OCI-LY7 (cell line): ENCODE data around the gene KLHDC3. TPM values are rescaled to one million over a fixed set of nuclear protein-coding genes. Genes with fewer than 3 reads are reported as not detected.

Experiments
- BruUV-seq: library from RNA; stranded (reverse); fragments of 400-500 nt; replicated peaks from 2 replicates; lab custom pipeline; 2021; lab: Mats Ljungman, UMichigan
- CTCF ChIA-PET: fragments of 300-600 bp; sonication (Branson Sonifier 250); formaldehyde crosslinking; loops from one replicate; lab custom pipeline; 2022; ENCODE audit warnings: antibody characterized with exemption; ENCODE audit not compliant: unreplicated experiment; lab: Charles Lee
- POLR2A ChIA-PET: fragments of 300-600 bp; sonication (Branson Sonifier 250); formaldehyde crosslinking; loops from one replicate; lab custom pipeline; 2022; ENCODE audit warnings: antibody characterized with exemption; lab: Charles Lee
- DNase-seq: peaks from one replicate; pipeline ENCODE4 v3.0.0-alpha.2; 2015; ENCODE audit warnings: low spot score
- H2AFZ ChIP-seq: fragments of 200-600 bp; sonication (generic), shearing (Covaris generic); 2 replicates; pipeline ENCODE4 v1.6.1; 2014; ENCODE audit warnings: mild to moderate bottlenecking, antibody characterized with exemption, low read length, moderate library complexity
- H3K27ac ChIP-seq: fragments of 200-600 bp; sonication (generic); 2 replicates; pipeline ENCODE4 v1.5.1; 2014; ENCODE audit warnings: mixed run types, low read depth, mild to moderate bottlenecking, moderate library complexity, low read length, inconsistent platforms; ENCODE audit not compliant: poor library complexity, severe bottlenecking
- H3K36me3 ChIP-seq: fragments of 200-600 bp; sonication (generic); 2 replicates; pipeline ENCODE4 v1.6.1; 2014; ENCODE audit warnings: mild to moderate bottlenecking, antibody characterized with exemption, low read length, moderate library complexity, mixed read lengths; ENCODE audit not compliant: insufficient read depth
- H3K4me1 ChIP-seq: fragments of 200-600 bp; sonication (generic); 2 replicates; pipeline ENCODE4 v1.5.1; 2014; ENCODE audit warnings: mild to moderate bottlenecking, low read length; ENCODE audit not compliant: insufficient read depth, poor library complexity, severe bottlenecking
- H3K4me2 ChIP-seq: fragments of 200-600 bp; sonication (generic); 2 replicates; pipeline ENCODE4 v1.6.1; 2014; ENCODE audit warnings: mild to moderate bottlenecking, low read length
- H3K4me3 ChIP-seq: fragments of 200-600 bp; sonication (generic); 2 replicates; pipeline ENCODE4 v1.5.1; 2014; ENCODE audit warnings: mild to moderate bottlenecking, low read depth, low read length; ENCODE audit not compliant: poor library complexity, severe bottlenecking
- H3K79me2 ChIP-seq: fragments of 200-600 bp; sonication (generic); 2 replicates; pipeline ENCODE4 v1.6.1; 2016; ENCODE audit warnings: low read depth, mild to moderate bottlenecking, low read length, moderate library complexity, mixed read lengths; ENCODE audit not compliant: insufficient read depth
- H3K9me2 ChIP-seq: fragments of 200-600 bp; sonication (generic); 2 replicates; pipeline ENCODE4 v1.6.1; 2016; ENCODE audit warnings: mild to moderate bottlenecking, low read length, mixed read lengths; ENCODE audit not compliant: insufficient read depth
- H3K9me3 ChIP-seq: fragments of 200-600 bp; sonication (generic); 2 replicates; pipeline ENCODE4 v1.6.1; 2014; ENCODE audit warnings: mild to moderate bottlenecking, mixed run types, low read length, mixed read lengths
- H4K20me1 ChIP-seq: fragments of 200-600 bp; sonication (generic); 2 replicates; pipeline ENCODE4 v1.6.1; 2014; ENCODE audit warnings: mild to moderate bottlenecking, antibody characterized with exemption, low read length, moderate library complexity, mixed read lengths; ENCODE audit not compliant: insufficient read depth
- EZH2phosphoT487 ChIP-seq: fragments of 200-600 bp; sonication (generic); IDR thresholded peaks from 2 replicates; pipeline ENCODE4 v1.6.1; 2018; ENCODE audit warnings: low read depth, borderline replicate concordance, mild to moderate bottlenecking, mixed run types, antibody characterized with exemption, low read length, moderate library complexity, mixed read lengths
- intact Hi-C: fragments of 100-400 bp; cut with micrococcal nuclease; formaldehyde crosslinking; loops from one replicate; pipeline ENCODE4 v1.10.0; 2022; ENCODE audit not compliant: unreplicated experiment
- total RNA-seq, 2 experiments: library from RNA; depleted of rRNA in 1 of 2; stranded (reverse); fragments of >200 nt in 1 of 2; shearing (Covaris generic) in 1 of 2; gene quantifications; 2 replicates each; pipeline ENCODE4 v1.2.3, GENCODE V29; 2014 to 2022
- TF ChIP-seq, protein P1 (sequence below): fragments of 200-600 bp; sonication (generic); conservative IDR thresholded peaks from 2 replicates; pipeline ENCODE4 v1.5.1; 2014; ENCODE audit warnings: mild to moderate bottlenecking, antibody characterized with exemption, low read length, moderate library complexity, mixed read lengths

KLHDC3 gene
- total RNA-seq, 2 experiments from 2014 or later: 89.9 to 91.4 TPM

DNA sequence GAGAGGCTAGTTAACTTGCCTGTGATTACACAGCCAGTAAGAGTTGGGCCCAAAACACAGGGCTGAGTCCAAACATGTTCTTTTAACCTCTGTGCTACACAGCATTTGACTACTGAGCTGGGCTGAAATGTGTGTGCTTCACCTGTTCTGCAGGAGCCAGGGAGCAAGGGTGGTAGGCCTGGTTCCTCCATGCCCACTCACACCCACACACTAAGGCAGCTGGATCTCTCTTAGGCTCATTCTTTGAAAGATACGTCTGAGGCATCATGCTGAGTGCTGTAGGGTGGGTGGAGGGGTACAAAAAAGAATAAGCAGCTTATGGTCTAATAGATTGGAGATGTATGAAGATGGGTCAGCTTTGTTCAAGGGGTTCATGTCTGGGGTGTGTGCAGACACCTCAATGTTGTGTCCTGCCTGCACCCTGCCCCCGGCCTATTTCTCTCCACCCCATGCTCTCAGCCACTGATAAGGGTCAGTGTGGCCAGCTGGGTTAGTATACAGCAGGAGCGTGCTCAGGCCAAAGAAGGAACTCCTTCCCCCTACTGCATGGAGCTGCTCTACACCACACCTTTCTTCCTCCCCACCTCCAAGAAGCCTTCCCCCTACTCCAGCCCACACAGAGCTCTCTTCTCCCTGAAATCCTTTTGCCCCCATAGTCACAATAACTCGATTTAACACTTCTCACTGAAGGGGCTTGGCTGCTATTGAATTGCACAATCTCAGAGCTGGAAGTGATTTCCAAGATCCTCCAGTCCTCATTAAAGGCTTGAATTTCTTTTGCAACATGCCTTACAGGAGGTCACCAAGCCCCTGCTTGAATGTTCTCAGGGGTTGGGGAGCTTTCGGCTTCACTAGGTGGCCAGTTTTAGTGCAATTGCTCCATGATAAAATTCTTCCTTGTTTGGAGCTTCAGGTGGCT, 26.3 kb upstream of the KLHDC3 start:
- Histone ChIP-seq H3K4me2 (no peak overlapping the region), H3K36me3 (peaks cover 20% of the 10 kb centered on the region; the same call in 1 of the 2 replicates), H3K9me3 (no peaks in the 10 kb centered on the region), H2AFZ (no peak overlapping the region), H3K9me2 (no peaks in the 10 kb centered on the region), H4K20me1 (no peaks in the 10 kb centered on the region), H3K27ac (no peak overlapping the region), H3K4me3 (no peak overlapping the region), H3K4me1 (peaks cover 15% of the 10 kb centered on the region), H3K79me2 (peaks cover 7% of the 10 kb centered on the region; the same call in 1 of the 2 replicates)
- BruUV-seq: no TSS peak
- TF ChIP-seq, protein P1, sequence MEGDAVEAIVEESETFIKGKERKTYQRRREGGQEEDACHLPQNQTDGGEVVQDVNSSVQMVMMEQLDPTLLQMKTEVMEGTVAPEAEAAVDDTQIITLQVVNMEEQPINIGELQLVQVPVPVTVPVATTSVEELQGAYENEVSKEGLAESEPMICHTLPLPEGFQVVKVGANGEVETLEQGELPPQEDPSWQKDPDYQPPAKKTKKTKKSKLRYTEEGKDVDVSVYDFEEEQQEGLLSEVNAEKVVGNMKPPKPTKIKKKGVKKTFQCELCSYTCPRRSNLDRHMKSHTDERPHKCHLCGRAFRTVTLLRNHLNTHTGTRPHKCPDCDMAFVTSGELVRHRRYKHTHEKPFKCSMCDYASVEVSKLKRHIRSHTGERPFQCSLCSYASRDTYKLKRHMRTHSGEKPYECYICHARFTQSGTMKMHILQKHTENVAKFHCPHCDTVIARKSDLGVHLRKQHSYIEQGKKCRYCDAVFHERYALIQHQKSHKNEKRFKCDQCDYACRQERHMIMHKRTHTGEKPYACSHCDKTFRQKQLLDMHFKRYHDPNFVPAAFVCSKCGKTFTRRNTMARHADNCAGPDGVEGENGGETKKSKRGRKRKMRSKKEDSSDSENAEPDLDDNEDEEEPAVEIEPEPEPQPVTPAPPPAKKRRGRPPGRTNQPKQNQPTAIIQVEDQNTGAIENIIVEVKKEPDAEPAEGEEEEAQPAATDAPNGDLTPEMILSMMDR: no peak
- TF ChIP-seq EZH2phosphoT487: no peak
- intact Hi-C loops: no loop called here
- ChIA-PET POLR2A (interaction anchor here (1.6 kb wide), 1 partner anchor 25 kb away, joined by 3 read pairs; no protein-coding TSS in a partner anchor), CTCF (interaction anchor here (0.6 to 0.9 kb wide), 2 partner anchors 184 to 583 kb away, joined by 3 read pairs; no protein-coding TSS in a partner anchor)
- no peak for DNase-seq

DNA sequence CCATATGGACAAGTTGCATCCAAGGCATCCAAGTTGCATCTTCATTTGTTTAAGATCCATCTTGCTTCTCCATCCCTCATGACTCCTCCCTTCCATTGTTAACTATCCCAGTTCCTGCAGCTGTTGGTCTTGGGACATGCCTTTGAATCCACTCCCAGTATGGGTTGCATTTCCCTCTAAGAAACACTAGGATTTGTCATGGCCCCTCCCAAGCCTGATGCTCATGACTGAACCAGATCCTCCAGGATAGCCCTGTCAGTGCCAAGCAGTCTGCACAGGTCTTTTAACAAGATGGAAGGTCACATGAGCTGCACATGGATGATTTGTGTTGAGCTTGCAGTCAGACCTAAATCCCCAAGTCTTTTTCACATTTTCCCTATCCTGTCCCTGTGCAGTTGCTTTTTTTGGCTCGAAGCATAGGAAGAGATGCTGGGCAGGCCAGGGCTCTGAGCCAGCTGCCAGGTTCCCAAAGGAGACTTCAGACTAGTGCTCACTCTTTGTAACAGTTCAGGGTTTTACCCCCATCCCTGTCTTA, 25.5 kb upstream of the KLHDC3 start:
- Histone ChIP-seq H3K4me2 (no peak overlapping the region), H3K9me3 (no peaks in the 10 kb centered on the region), H3K27ac (no peak overlapping the region), H3K4me3 (no peak overlapping the region), H3K79me2 (peaks cover 7% of the 10 kb centered on the region; the same call in 1 of the 2 replicates), H4K20me1 (no peaks in the 10 kb centered on the region), H3K4me1 (peaks cover 15% of the 10 kb centered on the region), H3K9me2 (no peaks in the 10 kb centered on the region), H2AFZ (no peak overlapping the region), H3K36me3 (peaks cover 20% of the 10 kb centered on the region; the same call in 1 of the 2 replicates)
- DNase-seq: no peak
- CTCF ChIA-PET: interaction anchor here (0.9 kb wide), 1 partner anchor 183 kb away, joined by 3 read pairs; no protein-coding TSS in a partner anchor
- no TSS peak for BruUV-seq
- intact Hi-C loops: no loop called here
- TF ChIP-seq EZH2phosphoT487: no peak
- TF ChIP-seq, protein P1: no peak
- POLR2A ChIA-PET: interaction anchor here (1.6 kb wide), 1 partner anchor 24 kb away, joined by 3 read pairs; no protein-coding TSS in a partner anchor
